Fibroblast of peridontal ligament (primary cell): ENCODE measurements around the gene MGAT5.
"Not testable (repeated sequence)": the region's sequence is repeated elsewhere in the genome, so short reads cannot be mapped to it uniquely, and the experiment has no call there.

Experiments
- DNase-seq: peaks from one replicate; pipeline ENCODE4 v3.0.0-alpha.2; 2010; ENCODE audit errors: extremely low read depth

MGAT5 gene

GRCh38 chr2:134279417-134279816, 25.5 kb downstream of the MGAT5 start:
- DNase-seq = no peak

GRCh38 chr2:134280231-134280630, 26.4 kb downstream of the MGAT5 start:
- no peak for DNase-seq

GRCh38 chr2:134280726-134281125, 26.9 kb downstream of the MGAT5 start:
- no peak for DNase-seq

GRCh38 chr2:134281815-134282419, 28.0 kb downstream of the MGAT5 start:
- no peak for DNase-seq

- DNase-seq = no peak
These were observed 28.9 kb downstream of the MGAT5 start for GRCh38 chr2:134282629-134283400.

- peak; percentile 37 for DNase-seq
These were observed 29.8 kb downstream of the MGAT5 start for GRCh38 chr2:134283661-134284060.

- DNase-seq = peak; percentile 61
These were observed 30.3 kb downstream of the MGAT5 start for GRCh38 chr2:134284119-134284670.

GRCh38 chr2:134287323-134287722, 33.5 kb downstream of the MGAT5 start:
- DNase-seq = no peak

GRCh38 chr2:134288814-134289213, 34.9 kb downstream of the MGAT5 start:
- DNase-seq = no peak

- DNase-seq = no peak
These were observed 35.4 kb downstream of the MGAT5 start for GRCh38 chr2:134289225-134289624.

GRCh38 chr2:134290358-134290757, 36.5 kb downstream of the MGAT5 start:
- no peak for DNase-seq

GRCh38 chr2:134292514-134292913, 38.6 kb downstream of the MGAT5 start:
- DNase-seq = no peak

GRCh38 chr2:134293719-134294537, 40.1 kb downstream of the MGAT5 start:
- DNase-seq = no peak

GRCh38 chr2:134294598-134294997, 40.7 kb downstream of the MGAT5 start:
- DNase-seq = not testable (repeated sequence)

GRCh38 chr2:134295441-134295840, 41.6 kb downstream of the MGAT5 start:
- no peak for DNase-seq

GRCh38 chr2:134296301-134296700, 42.4 kb downstream of the MGAT5 start:
- no peak for DNase-seq

GRCh38 chr2:134299334-134299733, 45.5 kb downstream of the MGAT5 start:
- DNase-seq = no peak

- DNase-seq = no peak
These were observed 46.7 kb downstream of the MGAT5 start for GRCh38 chr2:134300585-134300984.

- peak; percentile 43 for DNase-seq
These were observed 47.4 kb downstream of the MGAT5 start for GRCh38 chr2:134301099-134301927.

- DNase-seq = no peak
These were observed 48.0 kb downstream of the MGAT5 start for GRCh38 chr2:134301928-134302260.

- no peak for DNase-seq
These were observed 50.7 kb downstream of the MGAT5 start for GRCh38 chr2:134304394-134305108.
